GM12878 (cell line): ENCODE measurements around the gene TCL1B. TPM values are rescaled to one million over a fixed set of nuclear protein-coding genes. Genes with fewer than 3 reads are reported as not detected.

ENCODE experiments used
- BACH1 ChIP-seq: fragments of 450-650 bp; IDR thresholded peaks from 2 replicates; pipeline ENCODE4 v1.6.1; 2017; ENCODE audit warnings: mild to moderate bottlenecking, borderline replicate concordance
- EED ChIP-seq: sonication (generic); IDR thresholded peaks from 2 replicates; pipeline ENCODE4 v1.6.1; 2016; ENCODE audit warnings: antibody characterized with exemption, low read depth
- FOS ChIP-seq: IDR thresholded peaks from 3 replicates; pipeline ENCODE4 v1.6.1; 2011; ENCODE audit warnings: borderline replicate concordance; ENCODE audit not compliant: insufficient read length; ENCODE audit errors: extremely low read depth
- IKZF2 ChIP-seq, 2 experiments: fragments of 450-650 bp; IDR thresholded peaks; 2 replicates each; pipeline ENCODE4 v1.6.1; 2017; ENCODE audit warnings: mild to moderate bottlenecking in 2 of 2, moderate library complexity in 2 of 2
- IRF3 ChIP-seq: fragments of 450-650 bp; IDR thresholded peaks from 2 replicates; pipeline ENCODE4 v1.6.1; 2014; ENCODE audit warnings: mild to moderate bottlenecking
- KLF5 ChIP-seq: fragments of 450-650 bp; IDR thresholded peaks from 2 replicates; pipeline ENCODE4 v1.6.1; 2014; ENCODE audit warnings: mild to moderate bottlenecking; ENCODE audit not compliant: partially characterized antibody
- MTA3 ChIP-seq: IDR thresholded peaks from 2 replicates; pipeline ENCODE4 v1.6.1; 2012; ENCODE audit warnings: low read length, inconsistent platforms, borderline replicate concordance
- NBN ChIP-seq: fragments of 450-650 bp; IDR thresholded peaks from 2 replicates; pipeline ENCODE4 v1.6.1; 2016
- NKRF ChIP-seq: fragments of 450-650 bp; conservative IDR thresholded peaks from 2 replicates; pipeline ENCODE4 v1.6.1; 2017; ENCODE audit warnings: mild to moderate bottlenecking, moderate library complexity
- PAX5 ChIP-seq: IDR thresholded peaks from 2 replicates; pipeline ENCODE4 v1.6.1; 2011; ENCODE audit warnings: low read depth, low read length, borderline replicate concordance
- PAX8 ChIP-seq: fragments of 450-650 bp; IDR thresholded peaks from 2 replicates; pipeline ENCODE4 v1.6.1; 2017; ENCODE audit warnings: mild to moderate bottlenecking, moderate library complexity
- PBX3 ChIP-seq: IDR thresholded peaks from 2 replicates; pipeline ENCODE4 v1.6.1; 2011; ENCODE audit warnings: mild to moderate bottlenecking, low read depth, low read length, moderate library complexity; ENCODE audit not compliant: insufficient replicate concordance
- RFX5 ChIP-seq: IDR thresholded peaks from 2 replicates; pipeline ENCODE4 v1.6.1; 2011; ENCODE audit warnings: low read depth, low read length, improper control_type of control experiment
- SIX5 ChIP-seq: IDR thresholded peaks from 2 replicates; pipeline ENCODE4 v1.6.1; 2011; ENCODE audit warnings: mild to moderate bottlenecking, low read depth, low read length, moderate library complexity; ENCODE audit not compliant: severe bottlenecking
- SMC3 ChIP-seq: IDR thresholded peaks from 2 replicates; pipeline ENCODE4 v1.6.1; 2011; ENCODE audit warnings: low read length, improper control_type of control experiment, borderline replicate concordance
- SP1 ChIP-seq: IDR thresholded peaks from one replicate; pipeline ENCODE4 v1.6.1; 2011; ENCODE audit warnings: low read depth, low read length
- SREBF2 ChIP-seq: IDR thresholded peaks from 2 replicates; pipeline ENCODE4 v1.6.1; 2012; ENCODE audit warnings: mild to moderate bottlenecking, low read length
- TCF3 ChIP-seq: IDR thresholded peaks from 2 replicates; pipeline ENCODE4 v1.6.1; 2012; ENCODE audit warnings: low read depth, mild to moderate bottlenecking, low read length, borderline replicate concordance; ENCODE audit not compliant: insufficient read depth
- USF2 ChIP-seq: IDR thresholded peaks from 2 replicates; pipeline ENCODE4 v1.6.1; 2011; ENCODE audit warnings: low read depth, low read length, improper control_type of control experiment, borderline replicate concordance
- ZBED1 ChIP-seq: IDR thresholded peaks from 2 replicates; pipeline ENCODE4 v1.6.1; 2016; ENCODE audit warnings: borderline replicate concordance
- ZNF592 ChIP-seq: fragments of 450-650 bp; IDR thresholded peaks from 2 replicates; pipeline ENCODE4 v1.6.1; 2017; ENCODE audit warnings: mild to moderate bottlenecking, moderate library complexity
- polyA plus RNA-seq, 11 experiments: library from polyadenylated mRNA; depleted of rRNA in 4 of 11; unstranded in 6 of 11; stranded (reverse) in 5 of 11; fragments of >200 nt; fragmentation: Nextera tagmentation in 4 of 11; fragmentation: Illumina TruSeq in 1 of 11; extraction: Ambion mirVana in 4 of 11; extraction: Trizol in 1 of 11; gene quantifications; 1 replicate in 1 of 11; 2 replicates in 10 of 11; pipeline versions ENCODE4 v1.2.1 to v1.2.3, GENCODE V29; 2011 to 2016; ENCODE audit warnings: inconsistent platforms in 2 of 11, missing spikeins in 2 of 11, low read depth in 1 of 11
- total RNA-seq, 4 experiments: library from RNA; depleted of rRNA in 3 of 4; stranded (reverse); fragments of >200 nt in 3 of 4; fragmentation: Illumina TruSeq in 1 of 4; extraction: Trizol in 1 of 4; gene quantifications; 2 replicates each; pipeline versions ENCODE4 v1.2.1 to v1.2.3, GENCODE V29; 2013 to 2021

Gene TCL1B
- total and polyA plus RNA-seq, 10 of the 15 experiments (the other 5 are each of a cell fraction or from before 2014, with no cell fraction given): 0.10 to 0.18 (median 0.13) TPM; not detected in 6

GRCh38 chr14:95663226-95663797, 22.9 kb upstream of the TCL1B start (continued):
- TF ChIP-seq ZNF592 (no peak), KLF5 (no peak), PBX3 (no peak), SP1 (no peak), PAX5 (no peak), BACH1 (no peak), ZBED1 (no peak), IRF3 (no peak), RFX5 (no peak), MTA3 (no peak), EED (no peak), SMC3 (no peak), USF2 (no peak), PAX8 (no peak), SIX5 (no peak), FOS (no peak), NKRF (0 out of 2 replicates have a peak, but pooled peaks have one; percentile 35), TCF3 (peak; percentile 69; the same call in 1 of the 2 replicates), NBN (no peak), SREBF2 (no peak), IKZF2 (IDR thresholded peaks at IDR 0.05) (peak in 1 of 2 experiments; percentile 10; a peak in 1 of 4 replicates)
